Body of pancreas (tissue), 4 donors: ENCODE data around the gene POU3F2. TPM values are rescaled to one million over a fixed set of nuclear protein-coding genes. Genes with fewer than 3 reads are reported as not detected.

Source experiments
- ATAC-seq: fragments of 150-250 bp; one replicate; pipeline ENCODE4 v1.9.1; 2016
- DNase-seq, 4 donors: peaks; one replicate each; pipeline ENCODE4 v3.0.0-alpha.2; 2019
- H3K27ac ChIP-seq, 4 donors: fragments of 200-600 bp; sonication (generic); 1 replicate in 3 of 4; 2 replicates in 1 of 4; pipeline versions ENCODE4 v1.5.1 to v1.6.1; 2016 to 2019; ENCODE audit warnings: mild to moderate bottlenecking in 1 of 4, mixed read lengths in 1 of 4, moderate library complexity in 1 of 4
- H3K27me3 ChIP-seq, 2 donors: fragments of 200-600 bp; sonication (generic); one replicate each; pipeline ENCODE4 v1.6.0; 2016; ENCODE audit warnings: mild to moderate bottlenecking in 1 of 2
- H3K36me3 ChIP-seq, 2 donors: fragments of 200-600 bp; sonication (generic); replicated peaks in 1 of 2; 2 replicates each; pipeline ENCODE4 v1.5.1; 2016; ENCODE audit warnings: low read depth in 2 of 2; ENCODE audit not compliant: insufficient read depth in 1 of 2
- H3K4me1 ChIP-seq: fragments of 200-600 bp; sonication (generic); one replicate; pipeline ENCODE4 v1.6.0; 2016
- H3K4me3 ChIP-seq, 2 donors: fragments of 200-600 bp; sonication (generic); 1 replicate in 1 of 2; 2 replicates in 1 of 2; pipeline ENCODE4 v1.5.1; 2016 to 2019
- H3K9me3 ChIP-seq, 3 donors: fragments of 200-600 bp; sonication (generic); 1 replicate in 2 of 3; 2 replicates in 1 of 3; pipeline ENCODE4 v1.5.1; 2016
- POLR2A ChIP-seq, 3 donors: fragments of 450-650 bp; IDR thresholded peaks; one replicate each; pipeline ENCODE4 v1.6.1; 2016; ENCODE audit warnings: antibody characterized with exemption in 3 of 3, mild to moderate bottlenecking in 2 of 3
- WGBS, 2 donors: methylation state at CpG; one replicate each; pipeline ENCODE4 v1.1.5; 2017; 5-methylcytosine and 5-hydroxymethylcytosine counted together
- intact Hi-C: fragments of 100-400 bp; cut with DNase I; formaldehyde crosslinking; loops from one replicate; pipeline ENCODE4 v1.15.1; 2023
- total RNA-seq, 2 donors: library from RNA; depleted of rRNA; stranded (reverse); fragments of >200 nt; gene quantifications; one replicate each; pipeline ENCODE4 v1.1.0, GENCODE V29; 2016
- TF ChIP-seq, protein P1 (sequence below), 7 experiments: fragments of 450-650 bp in 4 of 7; fragments of 200-600 bp in 3 of 7; sonication (generic) in 3 of 7; IDR thresholded peaks; one replicate each; pipeline ENCODE4 v1.5.1; 2016 to 2019; ENCODE audit warnings: antibody characterized with exemption in 7 of 7

Gene POU3F2
- total RNA-seq, 2 donors from 2014 or later = not detected

DNA sequence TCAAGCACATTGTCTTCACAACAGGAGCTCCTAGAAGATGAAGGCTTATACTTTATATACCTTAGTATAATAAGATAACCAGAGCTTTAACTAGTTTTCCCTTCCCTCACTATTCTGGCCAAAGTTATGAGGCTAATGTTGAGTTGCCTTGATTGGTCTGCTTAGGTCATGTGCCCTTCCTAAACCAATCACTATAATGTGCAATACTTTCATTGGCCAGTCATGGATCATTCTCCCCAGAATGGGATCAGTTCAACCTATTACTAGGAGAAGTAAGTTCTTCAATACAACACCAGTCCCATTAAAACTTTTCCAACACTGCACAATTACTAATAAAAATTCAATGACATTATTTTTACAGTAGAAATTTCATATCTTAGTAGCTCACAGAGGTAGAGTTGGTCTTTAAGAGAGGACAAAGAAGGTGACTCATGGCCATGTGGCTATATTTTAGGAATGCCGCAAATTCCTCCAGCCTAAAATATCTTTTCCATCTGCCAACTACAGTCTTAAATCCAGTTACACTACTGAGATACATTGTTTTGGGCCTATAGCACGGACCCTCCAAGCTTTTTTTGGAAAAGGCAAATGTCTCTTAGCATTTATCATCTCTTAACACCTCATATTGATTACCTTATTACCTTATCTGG lies 12.5 kb upstream of the POU3F2 start:
- DNase-seq = no peak
- Histone ChIP-seq H3K36me3 (no peaks in the 10 kb centered on the region), H3K27me3 (peaks cover 0 to 24% of the 10 kb centered on the region in 2 donors), H3K4me3 (no peak overlapping the region), H3K9me3 (no peaks in the 10 kb centered on the region), H3K27ac (no peak overlapping the region), H3K4me1 (peaks cover 10% of the 10 kb centered on the region)
- WGBS, 2 donors = 84% methylated on average over 2 of the region's 2 CpGs
- TF ChIP-seq, protein P1, sequence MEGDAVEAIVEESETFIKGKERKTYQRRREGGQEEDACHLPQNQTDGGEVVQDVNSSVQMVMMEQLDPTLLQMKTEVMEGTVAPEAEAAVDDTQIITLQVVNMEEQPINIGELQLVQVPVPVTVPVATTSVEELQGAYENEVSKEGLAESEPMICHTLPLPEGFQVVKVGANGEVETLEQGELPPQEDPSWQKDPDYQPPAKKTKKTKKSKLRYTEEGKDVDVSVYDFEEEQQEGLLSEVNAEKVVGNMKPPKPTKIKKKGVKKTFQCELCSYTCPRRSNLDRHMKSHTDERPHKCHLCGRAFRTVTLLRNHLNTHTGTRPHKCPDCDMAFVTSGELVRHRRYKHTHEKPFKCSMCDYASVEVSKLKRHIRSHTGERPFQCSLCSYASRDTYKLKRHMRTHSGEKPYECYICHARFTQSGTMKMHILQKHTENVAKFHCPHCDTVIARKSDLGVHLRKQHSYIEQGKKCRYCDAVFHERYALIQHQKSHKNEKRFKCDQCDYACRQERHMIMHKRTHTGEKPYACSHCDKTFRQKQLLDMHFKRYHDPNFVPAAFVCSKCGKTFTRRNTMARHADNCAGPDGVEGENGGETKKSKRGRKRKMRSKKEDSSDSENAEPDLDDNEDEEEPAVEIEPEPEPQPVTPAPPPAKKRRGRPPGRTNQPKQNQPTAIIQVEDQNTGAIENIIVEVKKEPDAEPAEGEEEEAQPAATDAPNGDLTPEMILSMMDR (IDR thresholded peaks at IDR 0.05) = no peak
- TF ChIP-seq POLR2A (IDR thresholded peaks at IDR 0.05) = no peak
- ATAC-seq = no peak
- intact Hi-C loops = no loop called here

- Histone ChIP-seq H3K9me3 (no peaks in the 10 kb centered on the region), H3K36me3 (no peaks in the 10 kb centered on the region), H3K4me1 (peaks cover 10% of the 10 kb centered on the region), H3K27ac (no peak overlapping the region), H3K4me3 (no peak overlapping the region), H3K27me3 (peaks cover 0 to 34% of the 10 kb centered on the region in 2 donors)
- TF ChIP-seq, protein P1 (IDR thresholded peaks at IDR 0.05) = no peak
- TF ChIP-seq POLR2A (IDR thresholded peaks at IDR 0.05) = no peak
- intact Hi-C loops = no loop called here
- WGBS, 2 donors = 3 to 4% methylated on average over 12 of the region's 12 CpGs
- DNase-seq = no peak
- ATAC-seq = no peak
Measured at GRCh38 chr6:98823428-98824161, 10.8 kb upstream of the POU3F2 start.

GRCh38 chr6:98824162-98824901 lies 10.0 kb upstream of the POU3F2 start:
- peaks cover 0 to 40% of the 10 kb centered on the region in 2 donors for H3K27me3 ChIP-seq
- TF ChIP-seq, protein P1 (IDR thresholded peaks at IDR 0.05) = no peak
- no peak for TF ChIP-seq POLR2A (IDR thresholded peaks at IDR 0.05)
- WGBS, 2 donors = 2 to 3% methylated on average over 18 to 44 of the region's 44 CpGs
- peaks cover 10% of the 10 kb centered on the region for H3K4me1 ChIP-seq
- DNase-seq (no peak), ATAC-seq (no peak)
- no peaks in the 10 kb centered on the region for H3K9me3 ChIP-seq
- no peaks in the 10 kb centered on the region for H3K36me3 ChIP-seq
- no peak overlapping the region for H3K27ac ChIP-seq
- intact Hi-C loops = no loop called here
- H3K4me3 ChIP-seq = no peak overlapping the region

- no peaks in the 10 kb centered on the region for H3K36me3 ChIP-seq
- ATAC-seq (no peak), DNase-seq (no peak)
- WGBS, 2 donors = 3 to 8% methylated on average over 18 to 32 of the region's 32 CpGs
- no peaks in the 10 kb centered on the region for H3K9me3 ChIP-seq
- no peak overlapping the region for H3K4me3 ChIP-seq
- H3K27ac ChIP-seq = no peak overlapping the region
- H3K4me1 ChIP-seq = peaks cover 10% of the 10 kb centered on the region
- TF ChIP-seq POLR2A (IDR thresholded peaks at IDR 0.05) = no peak
- TF ChIP-seq, protein P1 (IDR thresholded peaks at IDR 0.05) = no peak
- intact Hi-C loops = no loop called here
- peaks cover 0 to 42% of the 10 kb centered on the region in 2 donors for H3K27me3 ChIP-seq
Measured at GRCh38 chr6:98824902-98825599, 9.3 kb upstream of the POU3F2 start.
